GM06990 (cell line): ENCODE data around the gene SRL.
A peak's percentile ranks its signal among the peaks of the same experiment; 100 is the strongest.

Experiments used
- DNase-seq: peaks from one replicate; pipeline ENCODE4 v3.0.0-alpha.2; 2011; ENCODE audit not compliant: insufficient read length; ENCODE audit errors: extremely low read depth
- H3K27me3 ChIP-seq: replicated peaks from 2 replicates; pipeline ENCODE4 v1.6.0; 2011; ENCODE audit warnings: low read length; ENCODE audit not compliant: control insufficient read depth, insufficient read depth
- H3K36me3 ChIP-seq: 2 replicates; pipeline ENCODE4 v1.5.1; 2011; ENCODE audit warnings: low read length; ENCODE audit not compliant: control insufficient read depth, insufficient read depth
- H3K4me3 ChIP-seq: replicated peaks from 2 replicates; pipeline ENCODE4 v1.5.1; 2011; ENCODE audit warnings: low read depth, mild to moderate bottlenecking, control low read depth, low read length
- CTCF ChIP-seq: IDR thresholded peaks from 2 replicates; pipeline ENCODE4 v1.5.1; 2011; ENCODE audit warnings: low read length, control low read depth, mild to moderate bottlenecking, inconsistent platforms; ENCODE audit not compliant: insufficient read depth, poor library complexity, severe bottlenecking

The SRL gene

GRCh38 chr16:4271176-4272113 lies 29.6 kb upstream of the SRL start:
- H3K4me3 ChIP-seq = peak overlapping the region; percentile 73
- no peaks in the 10 kb centered on the region for H3K27me3 ChIP-seq
- no peak for TF ChIP-seq CTCF
- no peaks in the 10 kb centered on the region; the same call in 1 of the 2 replicates for H3K36me3 ChIP-seq
- peak; percentile 90 for DNase-seq

- no peak for DNase-seq
- H3K27me3 ChIP-seq = no peaks in the 10 kb centered on the region
- no peaks in the 10 kb centered on the region; the same call in 1 of the 2 replicates for H3K36me3 ChIP-seq
- H3K4me3 ChIP-seq = peak overlapping the region; percentile 73
- no peak for TF ChIP-seq CTCF
Measured at GRCh38 chr16:4270595-4270994, 28.7 kb upstream of the SRL start.

GRCh38 chr16:4270091-4270490 lies 28.2 kb upstream of the SRL start:
- Histone ChIP-seq H3K36me3 (no peaks in the 10 kb centered on the region; the same call in 1 of the 2 replicates), H3K4me3 (no peak overlapping the region), H3K27me3 (no peaks in the 10 kb centered on the region)
- no peak for TF ChIP-seq CTCF
- DNase-seq = no peak

- H3K4me3 ChIP-seq = no peak overlapping the region
- H3K27me3 ChIP-seq = no peaks in the 10 kb centered on the region
- peaks cover 7% of the 10 kb centered on the region for H3K36me3 ChIP-seq
- no peak for DNase-seq
- no peak for TF ChIP-seq CTCF
Measured at GRCh38 chr16:4266372-4266771, 24.5 kb upstream of the SRL start.

GRCh38 chr16:4265676-4266075 lies 23.8 kb upstream of the SRL start:
- no peak for DNase-seq
- Histone ChIP-seq H3K4me3 (no peak overlapping the region), H3K27me3 (no peaks in the 10 kb centered on the region), H3K36me3 (peaks cover 7% of the 10 kb centered on the region)
- no peak for TF ChIP-seq CTCF
